Endothelial cell of umbilical vein (primary cell): Measurements from ENCODE around the gene NEAT1. TPM values are rescaled to one million over a fixed set of nuclear protein-coding genes. Genes with fewer than 3 reads are reported as not detected.

Experiments used
- BruUV-seq: library from RNA; stranded (reverse); fragments of 400-500 nt; replicated peaks from 2 replicates; lab custom pipeline; 2021; lab: Mats Ljungman, UMichigan
- CTCF ChIA-PET: fragments of 300-600, 350-600 bp; sonication (Branson Sonifier 250); formaldehyde crosslinking; loops from one replicate; lab custom pipeline; 2021; ENCODE audit warnings: antibody characterized with exemption, inconsistent platforms; lab: Charles Lee
- POLR2A ChIA-PET: fragments of 300-600, 350-600 bp; sonication (Branson Sonifier 250); formaldehyde crosslinking; loops from one replicate; lab custom pipeline; 2021; ENCODE audit warnings: antibody characterized with exemption, inconsistent platforms; lab: Charles Lee
- DNase-seq: peaks from one replicate; pipeline ENCODE4 v3.0.0-alpha.2; 2011; ENCODE audit warnings: low read depth, low spot score
- FAIRE-seq: peaks from 2 replicates; lab custom pipeline; 2011; peaks lifted over from hg19 to GRCh38; lab: Jason Lieb, UNC
- H2AFZ ChIP-seq: 2 replicates; pipeline ENCODE4 v1.6.0; 2012; ENCODE audit warnings: low read depth, low read length, control low read depth, inconsistent platforms
- H3K27ac ChIP-seq: 2 replicates; pipeline ENCODE4 v1.5.1; 2011; ENCODE audit warnings: low read depth, mild to moderate bottlenecking, control low read depth, low read length, moderate library complexity; ENCODE audit not compliant: insufficient read depth
- H3K27me3 ChIP-seq, 2 experiments: 2 replicates each; pipeline versions ENCODE4 v1.6.0 to v1.6.1; 2011; ENCODE audit warnings: low read length in 2 of 2, mixed read lengths in 1 of 2; ENCODE audit not compliant: control insufficient read depth in 2 of 2, insufficient read depth in 2 of 2
- H3K36me3 ChIP-seq, 2 experiments: 2 replicates in 1 of 2; 3 replicates in 1 of 2; pipeline ENCODE4 v1.5.1; 2011; ENCODE audit warnings: low read length in 2 of 2, mild to moderate bottlenecking in 1 of 2, moderate library complexity in 1 of 2; ENCODE audit not compliant: control insufficient read depth in 2 of 2, insufficient read depth in 2 of 2; ENCODE audit errors: extremely low read depth in 1 of 2
- H3K4me1 ChIP-seq: 3 replicates; pipeline ENCODE4 v1.5.1; 2011; ENCODE audit warnings: mild to moderate bottlenecking, low read length; ENCODE audit not compliant: control insufficient read depth, insufficient read depth; ENCODE audit errors: extremely low read depth
- H3K4me2 ChIP-seq: 2 replicates; pipeline ENCODE4 v1.6.1; 2011; ENCODE audit warnings: low read length, control low read depth, mixed read lengths; ENCODE audit not compliant: insufficient read depth
- H3K4me3 ChIP-seq, 3 experiments: fragments of 200-600 bp in 1 of 3; sonication (generic), shearing (Covaris generic) in 1 of 3; replicated peaks in 1 of 3; 2 replicates each; pipeline ENCODE4 v1.5.1; 2011 to 2016; ENCODE audit warnings: control low read depth in 3 of 3, low read length in 3 of 3, mild to moderate bottlenecking in 2 of 3, inconsistent platforms in 1 of 3, low read depth in 1 of 3, moderate library complexity in 1 of 3; ENCODE audit not compliant: insufficient read depth in 1 of 3
- H3K79me2 ChIP-seq: 2 replicates; pipeline ENCODE4 v1.6.0; 2012; ENCODE audit warnings: low read length, inconsistent platforms; ENCODE audit not compliant: control insufficient read depth, insufficient read depth
- H3K9ac ChIP-seq: replicated peaks from 2 replicates; pipeline ENCODE3; 2011; ENCODE audit warnings: low read length, control low read depth; ENCODE audit not compliant: insufficient read depth; ENCODE audit errors: extremely low read depth
- H3K9me1 ChIP-seq: replicated peaks from 3 replicates; pipeline ENCODE4 v1.6.0; 2011; ENCODE audit warnings: mild to moderate bottlenecking, low read length; ENCODE audit not compliant: control insufficient read depth, insufficient read depth; ENCODE audit errors: extremely low read depth
- H3K9me3 ChIP-seq: replicated peaks from 2 replicates; pipeline ENCODE4 v1.5.1; 2012; ENCODE audit warnings: low read length, inconsistent platforms; ENCODE audit not compliant: control insufficient read depth, insufficient read depth
- H4K20me1 ChIP-seq: replicated peaks from 2 replicates; pipeline ENCODE3; 2011; ENCODE audit warnings: mild to moderate bottlenecking, low read length; ENCODE audit not compliant: control insufficient read depth, insufficient read depth; ENCODE audit errors: extremely low read depth
- CTCF ChIP-seq, 2 donors: IDR thresholded peaks; 1 replicate in 1 of 2; 2 replicates in 1 of 2; pipeline ENCODE4 v1.5.1; 2011; ENCODE audit warnings: low read length in 2 of 2, mild to moderate bottlenecking in 2 of 2, moderate library complexity in 2 of 2, control low read depth in 1 of 2, inconsistent platforms in 1 of 2, low read depth in 1 of 2; ENCODE audit not compliant: insufficient read depth in 1 of 2; ENCODE audit errors: extremely low read depth in 1 of 2
- FOS ChIP-seq: IDR thresholded peaks from 2 replicates; pipeline ENCODE4 v1.6.1; 2011; ENCODE audit warnings: mild to moderate bottlenecking, low read length, moderate library complexity, borderline replicate concordance; ENCODE audit not compliant: insufficient read depth
- GATA2 ChIP-seq: IDR thresholded peaks from 2 replicates; pipeline ENCODE4 v1.7.0; 2011; ENCODE audit warnings: low read depth, mild to moderate bottlenecking, moderate library complexity, mixed read lengths, low read length; ENCODE audit not compliant: insufficient read length, insufficient read depth
- JUN ChIP-seq: IDR thresholded peaks from 2 replicates; pipeline ENCODE4 v1.6.1; 2011; ENCODE audit warnings: borderline replicate concordance, low read depth; ENCODE audit not compliant: insufficient read length, insufficient read depth
- MAX ChIP-seq: IDR thresholded peaks from 2 replicates; pipeline ENCODE4 v1.6.1; 2011; ENCODE audit not compliant: insufficient read depth, insufficient read length
- MYC ChIP-seq: IDR thresholded peaks from one replicate; pipeline ENCODE4 v1.6.1; 2011; ENCODE audit warnings: mild to moderate bottlenecking, low read depth, low read length
- dilution Hi-C: fragments of 300-500 bp; cut with MboI; formaldehyde crosslinking; loops from one replicate; pipeline ENCODE4 v1.15.0; 2019; ENCODE audit warnings: low sequenced_read_pairs; ENCODE audit not compliant: extremely low pct_ligation_motif_present
- intact Hi-C: fragments of 100-400 bp; cut with micrococcal nuclease; formaldehyde crosslinking; loops from one replicate; pipeline ENCODE4 v1.10.0; 2022
- polyA plus RNA-seq, 4 experiments: library from polyadenylated mRNA; depleted of rRNA in 3 of 4; stranded (reverse) in 3 of 4; unstranded in 1 of 4; fragments of >200 nt; gene quantifications; 2 replicates each; pipeline versions ENCODE4 v1.2.1 to v1.2.3, GENCODE V29; 2011 to 2012; ENCODE audit warnings: missing spikeins in 1 of 4
- total RNA-seq: library from RNA; stranded (reverse); gene quantifications from 2 replicates; pipeline ENCODE4 v1.2.3, GENCODE V29; 2021

Gene NEAT1
- total and polyA plus RNA-seq, 2 donors (not counting 3 experiments of a cell fraction or from before 2014, with no cell fraction given): 34.4 to 957 TPM

GRCh38 chr11:65398362-65398910, 24.2 kb upstream of the NEAT1 start:
- POLR2A ChIA-PET: interaction anchor here (0.6 kb wide), 1 partner anchor 48 kb away, joined by 5 read pairs; no protein-coding TSS in a partner anchor
- FAIRE-seq (no peak), DNase-seq (no peak)
- H3K4me1 ChIP-seq: no peaks in the 10 kb centered on the region
- peaks cover 16 to 54% of the 10 kb centered on the region in 2 experiments for H3K36me3 ChIP-seq
- H3K79me2 ChIP-seq: peaks cover 5% of the 10 kb centered on the region
- no peak overlapping the region for H3K27ac ChIP-seq
- CTCF ChIA-PET: interaction anchor here (0.5 to 1.4 kb wide), 3 partner anchors 16 to 104 kb away, joined by 3 to 6 read pairs (median 4); no protein-coding TSS in a partner anchor
- H3K27me3 ChIP-seq: no peaks in the 10 kb centered on the region
- no peaks in the 10 kb centered on the region for H4K20me1 ChIP-seq
- H3K4me2 ChIP-seq: no peak overlapping the region
- BruUV-seq: no TSS peak
- no peak for TF ChIP-seq FOS
- TF ChIP-seq GATA2: no peak
- TF ChIP-seq MAX: no peak
- TF ChIP-seq CTCF (IDR thresholded peaks at IDR 0.05; ENCODE audit: extremely low read depth in 1 of 2, insufficient read depth in 1 of 2, low read depth in 1 of 2, low read length in 2 of 2): no peak
- no peak for TF ChIP-seq JUN
- no peak for TF ChIP-seq MYC
- H3K9me1 ChIP-seq: no peaks in the 10 kb centered on the region
- H3K4me3 ChIP-seq: no peak overlapping the region
- no peaks in the 10 kb centered on the region for H3K9me3 ChIP-seq
- no peak overlapping the region for H3K9ac ChIP-seq
- dilution Hi-C loops: no loop called here
- no peak overlapping the region for H2AFZ ChIP-seq
- intact Hi-C loops: no loop called here
